ENCODE data around the gene CEP250.

DNA sequence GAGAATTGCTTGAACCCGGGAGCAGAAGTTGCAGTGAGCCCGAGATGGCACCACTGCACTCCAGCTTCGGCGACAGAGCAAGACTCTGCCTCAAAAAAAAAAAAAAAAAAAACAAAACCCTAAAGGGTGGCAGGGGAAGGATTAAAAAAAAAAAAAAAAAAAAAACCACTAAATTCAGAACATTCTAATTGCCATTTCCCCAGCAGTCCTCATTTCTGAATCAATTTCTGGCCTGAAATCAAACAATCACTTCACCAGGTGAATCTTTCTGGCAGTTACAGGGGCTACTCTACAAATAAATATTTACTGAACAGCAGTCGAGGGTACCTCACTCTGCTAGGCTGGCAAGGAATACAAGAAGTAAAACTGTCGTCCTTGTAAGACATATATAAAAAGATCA lies 44.8 kb upstream of the CEP250 start:
- TF ChIP-seq, protein P1, sequence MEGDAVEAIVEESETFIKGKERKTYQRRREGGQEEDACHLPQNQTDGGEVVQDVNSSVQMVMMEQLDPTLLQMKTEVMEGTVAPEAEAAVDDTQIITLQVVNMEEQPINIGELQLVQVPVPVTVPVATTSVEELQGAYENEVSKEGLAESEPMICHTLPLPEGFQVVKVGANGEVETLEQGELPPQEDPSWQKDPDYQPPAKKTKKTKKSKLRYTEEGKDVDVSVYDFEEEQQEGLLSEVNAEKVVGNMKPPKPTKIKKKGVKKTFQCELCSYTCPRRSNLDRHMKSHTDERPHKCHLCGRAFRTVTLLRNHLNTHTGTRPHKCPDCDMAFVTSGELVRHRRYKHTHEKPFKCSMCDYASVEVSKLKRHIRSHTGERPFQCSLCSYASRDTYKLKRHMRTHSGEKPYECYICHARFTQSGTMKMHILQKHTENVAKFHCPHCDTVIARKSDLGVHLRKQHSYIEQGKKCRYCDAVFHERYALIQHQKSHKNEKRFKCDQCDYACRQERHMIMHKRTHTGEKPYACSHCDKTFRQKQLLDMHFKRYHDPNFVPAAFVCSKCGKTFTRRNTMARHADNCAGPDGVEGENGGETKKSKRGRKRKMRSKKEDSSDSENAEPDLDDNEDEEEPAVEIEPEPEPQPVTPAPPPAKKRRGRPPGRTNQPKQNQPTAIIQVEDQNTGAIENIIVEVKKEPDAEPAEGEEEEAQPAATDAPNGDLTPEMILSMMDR (conservative IDR thresholded peaks at IDR 0.05): no peak
- TF ChIP-seq EZH2 (IDR thresholded peaks at IDR 0.05; ENCODE audit: low read depth): no peak

Measured in PC-9 (cell line).